C4-2B (cell line): ENCODE data around the gene ZNF771.
A peak's percentile ranks its signal among the peaks of the same experiment; 100 is the strongest.

Source experiments
- H3K27ac ChIP-seq: fragments of 450-650 bp; 2 replicates; pipeline ENCODE4 v1.5.1; 2017
- CTCF ChIP-seq: fragments of 450-650 bp; conservative IDR thresholded peaks from 2 replicates; pipeline ENCODE4 v1.5.1; 2017; ENCODE audit warnings: mild to moderate bottlenecking
- ZFX ChIP-seq: fragments of 450-650 bp; IDR thresholded peaks from 2 replicates; pipeline ENCODE4 v1.6.1; 2017

The ZNF771 gene

GRCh38 chr16:30418350-30419181 is 11.2 kb downstream of the ZNF771 start:
- peak overlapping the region; percentile 85 for H3K27ac ChIP-seq
- no peak for TF ChIP-seq CTCF
- TF ChIP-seq ZFX, result no peak

- no peak overlapping the region for H3K27ac ChIP-seq
- TF ChIP-seq ZFX (no peak), CTCF (no peak)
Measured at GRCh38 chr16:30421010-30421409, 13.6 kb downstream of the ZNF771 start.

GRCh38 chr16:30428055-30428454 is 20.6 kb downstream of the ZNF771 start:
- H3K27ac ChIP-seq, result peak overlapping the region; percentile 85
- TF ChIP-seq CTCF, result no peak
- TF ChIP-seq ZFX, result no peak

GRCh38 chr16:30429418-30429677 is 21.9 kb downstream of the ZNF771 start:
- TF ChIP-seq ZFX (no peak), CTCF (no peak)
- peak overlapping the region; percentile 85 for H3K27ac ChIP-seq

GRCh38 chr16:30429678-30430427 is 22.4 kb downstream of the ZNF771 start, which contains the start of gene DCTPP1:
DCTPP1 (minus strand) TSS chr16:30430030; CDS start chr16:30429980, 50 bp downstream.
- peak within 1 kb of the TSS; percentile 85 for H3K27ac ChIP-seq
- peak; percentile 95 for TF ChIP-seq CTCF
- no peak for TF ChIP-seq ZFX

GRCh38 chr16:30430428-30430970 is 23.1 kb downstream of the ZNF771 start:
- TF ChIP-seq ZFX (peak; percentile 63; the same call in 1 of the 2 replicates), CTCF (peak; percentile 37)
- peak overlapping the region; percentile 85 for H3K27ac ChIP-seq

- H3K27ac ChIP-seq, result no peak overlapping the region
- TF ChIP-seq CTCF (no peak), ZFX (no peak)
Measured at GRCh38 chr16:30434852-30435251, 27.4 kb downstream of the ZNF771 start.
